HuH-7.5 (cell line): ENCODE measurements around the gene DPEP1.
"Not testable (repeated sequence)": the region's sequence is repeated elsewhere in the genome, so short reads cannot be mapped to it uniquely, and the experiment has no call there.

Experiments
- DNase-seq: peaks from one replicate; pipeline ENCODE4 v3.0.0; 2011; ENCODE audit warnings: low spot score

Gene DPEP1

GRCh38 chr16:89653656-89654295 is 40.3 kb downstream of the DPEP1 start:
- DNase-seq = no peak

- no peak for DNase-seq
Measured at GRCh38 chr16:89655062-89655643, 41.7 kb downstream of the DPEP1 start.

DNA sequence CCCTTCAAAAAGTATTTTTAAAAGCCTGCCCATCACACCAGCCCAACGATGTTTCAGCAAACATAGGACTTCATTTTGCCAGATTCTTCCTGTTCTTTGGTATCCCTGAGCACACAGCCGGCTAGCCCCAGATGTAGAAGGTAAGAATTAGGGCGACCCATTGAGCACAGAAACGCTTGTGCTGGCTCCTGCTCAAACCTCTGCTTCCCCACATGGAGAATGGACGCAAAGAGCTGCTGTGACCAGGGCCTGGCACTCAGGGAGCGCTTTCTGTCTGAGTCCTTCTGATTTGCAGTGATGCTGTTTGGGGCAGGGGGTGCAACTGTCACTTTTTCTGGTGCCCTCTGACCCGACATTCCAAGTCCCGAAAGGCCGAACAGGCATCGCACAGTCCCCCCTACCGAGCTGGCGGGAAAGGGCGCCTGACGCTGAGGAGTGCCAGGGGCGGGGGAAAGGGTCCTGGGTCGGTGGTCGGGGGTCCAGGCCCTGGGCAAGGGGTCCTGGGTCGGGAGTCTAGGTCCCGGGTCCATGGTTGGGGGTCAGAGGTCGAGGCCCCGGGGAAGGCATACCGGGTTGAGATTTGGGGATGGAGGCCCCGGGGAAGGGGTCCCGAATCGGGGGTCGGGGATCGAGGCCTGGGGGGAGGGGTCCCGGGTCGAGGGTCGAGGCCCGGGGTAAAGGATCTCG is 43.1 kb downstream of the DPEP1 start:
- DNase-seq = no peak

GRCh38 chr16:89657442-89658220 is 44.2 kb downstream of the DPEP1 start, which contains the start of the genes CHMP1A and SPATA33:
Gene CHMP1A (minus strand): TSS chr16:89657708. CDS start chr16:89657588, 120 bp downstream.
Gene SPATA33 (plus strand): TSS chr16:89657836. CDS start chr16:89657912, 76 bp downstream.
- DNase-seq = peak; percentile 99

DNA sequence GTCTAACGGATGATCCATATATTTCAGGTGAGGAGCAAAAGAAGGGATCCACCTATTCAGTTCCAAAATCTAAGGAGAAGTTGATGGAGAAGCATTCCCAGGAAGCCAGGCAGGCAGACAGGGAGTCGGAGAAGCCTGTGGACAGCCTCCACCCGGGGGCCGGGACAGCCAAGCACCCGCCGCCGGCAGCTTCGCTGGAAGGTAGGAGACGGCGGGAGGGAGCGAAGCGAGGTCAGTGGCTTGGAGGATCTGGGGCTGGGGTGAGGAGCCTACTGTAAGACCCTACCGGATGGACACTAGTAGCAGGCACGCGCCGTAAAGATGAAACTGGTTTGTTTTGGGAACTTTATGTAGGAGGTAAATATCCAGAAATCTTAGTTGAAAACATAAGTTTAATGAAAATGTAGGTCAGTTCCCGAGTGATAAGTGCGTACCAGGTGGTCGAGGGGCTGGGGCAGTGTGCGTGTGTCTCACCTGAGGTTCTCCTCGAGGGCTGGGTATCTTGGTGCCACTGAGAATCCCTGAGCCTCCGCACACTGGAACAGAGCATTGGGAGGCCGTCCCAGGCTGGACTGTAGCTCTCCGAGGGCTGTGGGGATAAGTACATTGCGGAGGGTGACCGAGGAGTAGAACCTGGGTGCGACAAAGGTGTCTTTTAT is 44.9 kb downstream of the DPEP1 start:
- DNase-seq = peak; percentile 85

DNA sequence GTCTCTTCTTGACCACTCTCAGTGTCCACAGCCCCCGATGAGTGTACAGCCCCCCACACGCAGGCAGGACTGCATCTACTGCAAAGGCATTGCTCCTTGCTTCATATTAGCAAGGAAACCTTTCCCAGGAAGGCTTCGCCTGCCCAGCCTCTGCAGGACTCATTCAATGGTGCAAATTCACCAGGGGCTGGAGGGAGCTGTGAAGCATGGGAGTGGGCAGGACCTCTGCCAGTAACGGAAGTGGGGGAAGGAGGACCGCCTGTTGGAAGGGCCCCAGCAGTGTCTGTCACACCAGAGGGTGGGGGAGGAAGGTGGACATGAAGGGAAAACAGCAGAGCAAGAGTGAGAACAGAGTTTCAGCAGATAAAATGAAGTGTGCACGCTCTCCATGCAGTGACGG is 46.7 kb downstream of the DPEP1 start:
- no peak for DNase-seq

GRCh38 chr16:89661215-89661614 is 47.8 kb downstream of the DPEP1 start:
- DNase-seq = no peak

- not testable (repeated sequence) for DNase-seq
Measured at GRCh38 chr16:89664238-89664637, 50.8 kb downstream of the DPEP1 start.

- DNase-seq = not testable (repeated sequence)
Measured at GRCh38 chr16:89667000-89667399, 53.6 kb downstream of the DPEP1 start.

GRCh38 chr16:89667633-89668032 is 54.2 kb downstream of the DPEP1 start:
- DNase-seq = no peak

DNA sequence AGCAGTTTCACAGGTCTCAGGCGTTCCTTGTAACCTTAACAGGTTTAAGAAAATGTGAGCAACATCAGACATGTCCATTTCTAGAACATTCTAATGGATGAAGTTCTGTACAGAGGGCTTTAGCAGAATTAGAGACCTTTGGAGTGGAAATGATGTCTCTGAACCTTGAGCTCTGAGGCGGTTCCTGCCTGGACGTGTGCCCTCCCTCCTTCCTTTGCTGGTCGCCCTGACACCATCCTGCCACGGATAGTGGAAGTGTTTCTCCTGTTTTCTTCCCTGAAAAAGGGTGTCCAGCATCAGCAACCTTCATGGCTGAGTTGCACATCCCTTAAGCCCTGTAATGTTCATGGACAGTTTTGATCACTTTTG is 55.3 kb downstream of the DPEP1 start:
- no peak for DNase-seq

GRCh38 chr16:89669755-89670154 is 56.3 kb downstream of the DPEP1 start:
- no peak for DNase-seq

GRCh38 chr16:89670496-89671431 is 57.3 kb downstream of the DPEP1 start:
- no peak for DNase-seq

DNA sequence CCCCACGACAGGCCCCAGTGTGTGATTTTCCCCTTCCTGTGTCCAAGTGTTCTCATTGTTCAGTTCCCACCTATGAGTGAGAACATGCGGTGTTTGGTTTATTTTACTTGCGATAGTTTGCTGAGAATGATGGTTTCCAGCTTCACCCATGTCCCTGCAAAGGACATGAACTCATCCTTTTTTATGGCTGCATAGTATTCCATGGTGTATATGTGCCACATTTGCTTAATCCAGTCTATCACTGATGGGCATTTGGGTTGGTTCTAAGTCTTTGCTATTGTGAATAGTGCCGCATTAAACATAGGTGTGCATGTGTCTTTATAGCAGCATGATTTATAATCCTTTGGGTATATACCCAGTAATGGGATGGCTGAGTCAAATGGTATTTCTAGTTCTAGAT is 58.1 kb downstream of the DPEP1 start:
- DNase-seq = not testable (repeated sequence)

DNA sequence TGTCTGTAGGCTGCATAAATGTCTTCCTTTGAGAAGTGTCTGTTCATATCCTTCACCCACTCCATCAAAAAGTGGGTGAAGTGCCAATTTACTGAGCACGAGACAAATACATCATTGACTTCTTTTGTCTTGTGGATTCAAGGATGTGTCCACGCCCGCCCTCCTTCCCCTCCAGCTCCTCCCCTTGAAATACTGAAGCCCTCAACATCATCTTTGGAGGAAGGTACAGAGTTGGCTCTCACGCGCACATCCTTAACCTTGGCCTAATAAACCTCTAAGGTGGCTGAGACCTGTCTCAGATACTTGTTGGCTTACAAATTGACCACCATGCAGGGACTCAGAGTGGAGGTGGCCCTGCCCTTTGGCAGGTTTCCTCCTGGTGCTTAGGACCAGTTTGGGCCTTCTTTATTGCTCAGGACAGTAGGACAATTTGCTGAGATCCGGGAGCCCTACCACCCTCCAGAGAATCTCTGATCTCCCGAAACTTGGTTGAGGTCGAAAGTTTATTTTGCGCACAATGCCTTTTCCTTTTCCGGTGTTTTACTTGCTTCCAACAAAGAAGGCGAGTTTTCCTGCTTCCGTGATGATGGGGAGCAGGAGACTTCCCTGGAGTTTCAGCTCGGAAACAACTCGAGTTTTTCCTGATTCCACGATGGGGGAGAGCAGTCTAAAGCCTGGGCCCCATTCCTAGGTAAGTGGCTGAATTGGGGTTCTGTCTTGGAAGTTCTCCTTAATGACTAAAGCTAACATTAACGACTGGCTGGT is 58.9 kb downstream of the DPEP1 start:
- DNase-seq = no peak

DNA sequence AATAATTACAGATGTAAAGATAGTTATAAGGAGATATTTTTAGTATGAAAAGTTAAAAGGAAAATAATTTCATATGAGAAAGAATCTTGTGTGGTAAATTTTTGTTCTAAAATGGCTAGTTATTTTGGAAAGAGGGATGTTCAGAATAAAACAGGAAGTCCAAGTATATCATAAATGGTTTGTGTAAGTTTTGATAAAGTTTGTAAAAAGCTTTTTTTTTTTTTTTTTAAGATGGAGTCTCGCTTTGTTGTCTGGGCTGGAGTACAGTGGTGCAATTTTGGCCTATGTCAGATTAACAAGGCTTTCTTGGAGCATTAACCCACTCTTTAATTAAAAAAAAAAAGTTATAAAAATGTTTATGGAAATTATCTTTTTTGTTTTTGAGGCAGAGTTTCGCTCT is 64.8 kb downstream of the DPEP1 start:
- no peak for DNase-seq

- DNase-seq = no peak
Measured at GRCh38 chr16:89685916-89686315, 72.5 kb downstream of the DPEP1 start.

- peak; percentile 99 for DNase-seq
Measured at GRCh38 chr16:89686520-89687091, 73.2 kb downstream of the DPEP1 start, which contains the start of gene CDK10. Gene CDK10 (plus strand): TSS chr16:89686689. CDS start chr16:89686711, 22 bp downstream.

GRCh38 chr16:89687092-89687940 is 73.9 kb downstream of the DPEP1 start:
- DNase-seq = peak; percentile 99
